ENCODE measurements around the gene LIPA. TPM values are rescaled to one million over a fixed set of nuclear protein-coding genes. Genes with fewer than 3 reads are reported as not detected.

Gene LIPA
- total and polyA plus RNA-seq, 2 of the 4 experiments (the other 2 are of a cell fraction) = 23.1 to 31.9 TPM

GRCh38 chr10:89242840-89243568, 8.6 kb downstream of the LIPA start:
- WGBS, 2 experiments (ENCODE audit: extremely low coverage in 2 of 2, insufficient read length in 1 of 2) = 54% methylated on average over 3 of the region's 8 CpGs; no CpG with 5 or more reads in 1 of the 2 experiments
- Histone ChIP-seq H3K9ac (ENCODE audit: low read depth, low read length) (no peak overlapping the region), H3K9me1 (ENCODE audit: insufficient read depth, low read length) (peaks cover 5% of the 10 kb centered on the region), H3K9me3 (ENCODE audit: control insufficient read depth, insufficient read depth, low read length) (no peaks in the 10 kb centered on the region), H2BK5ac (ENCODE audit: low read depth, low read length, poor library complexity, severe bottlenecking) (no peak overlapping the region), H3K56ac (ENCODE audit: extremely low read depth, insufficient read depth, low read length) (no peak overlapping the region), H4K91ac (ENCODE audit: insufficient read depth, low read depth, low read length) (no peak overlapping the region), H2BK15ac (ENCODE audit: low read depth, low read length) (no peak overlapping the region), H3K79me1 (ENCODE audit: low read depth in 1 of 2, low read length in 2 of 2) (no peaks in the 10 kb centered on the region), H3K14ac (replicated peaks; ENCODE audit: low read depth, low read length) (no peak overlapping the region), H2AK5ac (ENCODE audit: low read depth, low read length) (no peak overlapping the region), H3K4me1 (ENCODE audit: control insufficient read depth, insufficient read depth, low read length) (peaks cover 6% of the 10 kb centered on the region; the same call in 1 of the 2 replicates), H3K18ac (ENCODE audit: low read depth, low read length) (no peak overlapping the region), H3K27me3 (ENCODE audit: control insufficient read depth, insufficient read depth, low read length) (no peaks in the 10 kb centered on the region), H3K4me3 (ENCODE audit: insufficient read depth, low read depth, low read length) (no peak overlapping the region), H3K36me3 (ENCODE audit: control insufficient read depth, insufficient read depth, low read length) (no peaks in the 10 kb centered on the region), H4K8ac (ENCODE audit: low read depth in 2 of 2, low read length in 2 of 2) (no peak overlapping the region), H2AK9ac (replicated peaks; ENCODE audit: low read depth, low read length, poor library complexity) (no peak overlapping the region), H3K27ac (ENCODE audit: insufficient read depth, low read length) (no peak overlapping the region), H3K4ac (ENCODE audit: low read depth, low read length) (no peak overlapping the region), H4K5ac (ENCODE audit: low read depth, low read length) (no peak overlapping the region), H2BK120ac (ENCODE audit: low read depth, low read length) (no peak overlapping the region), H2AFZ (replicated peaks; ENCODE audit: low read length, poor library complexity) (no peak overlapping the region), H3K23ac (ENCODE audit: low read depth, low read length) (no peak overlapping the region), H3K4me2 (ENCODE audit: low read depth, low read length) (no peak overlapping the region), H2BK20ac (ENCODE audit: low read depth, low read length) (no peak overlapping the region), H4K20me1 (ENCODE audit: insufficient read depth, low read length) (no peaks in the 10 kb centered on the region)
- dilution Hi-C loops (cut with HindIII; ENCODE audit: low sequenced_read_pairs, unreplicated experiment) (no loop called here), intact Hi-C loops (cut with micrococcal nuclease) (no loop called here), in situ Hi-C loops (cut with MboI; ENCODE audit: low sequenced_read_pairs) (no loop called here)
- CTCF ChIA-PET = no interaction called here
- BruUV-seq (replicated peaks) = no TSS peak
- DNase-seq (no peak), ATAC-seq (ENCODE audit: low read depth) (no peak)
- POLR2A ChIA-PET (ENCODE audit: unreplicated experiment) = no interaction called here
- no peak for TF ChIP-seq MAZ (IDR thresholded peaks at IDR 0.05; ENCODE audit: borderline replicate concordance, low read depth, low read length)
- no peak for TF ChIP-seq NFE2L2 (IDR thresholded peaks at IDR 0.05; ENCODE audit: low read depth, low read length)
- no peak for TF ChIP-seq CEBPB (IDR thresholded peaks at IDR 0.05; ENCODE audit: low read depth, low read length)
- TF ChIP-seq MAFK (IDR thresholded peaks at IDR 0.05; ENCODE audit: low read depth, low read length) = no peak
- TF ChIP-seq RCOR1 (IDR thresholded peaks at IDR 0.05; ENCODE audit: insufficient replicate concordance, low read length) = no peak
- TF ChIP-seq CHD1 (IDR thresholded peaks at IDR 0.05; ENCODE audit: low read depth, low read length) = no peak
- TF ChIP-seq CTCF (conservative IDR thresholded peaks at IDR 0.05; ENCODE audit: low read depth, low read length) = no peak
- TF ChIP-seq SMC3 (IDR thresholded peaks at IDR 0.05; ENCODE audit: low read depth, low read length) = no peak
- TF ChIP-seq RFX5 (IDR thresholded peaks at IDR 0.05; ENCODE audit: low read depth, low read length) = no peak
- no peak for TF ChIP-seq FOS (IDR thresholded peaks at IDR 0.05; ENCODE audit: low read depth, low read length)
- TF ChIP-seq RAD21 (IDR thresholded peaks at IDR 0.05; ENCODE audit: low read length) = no peak
- TF ChIP-seq, protein P1, sequence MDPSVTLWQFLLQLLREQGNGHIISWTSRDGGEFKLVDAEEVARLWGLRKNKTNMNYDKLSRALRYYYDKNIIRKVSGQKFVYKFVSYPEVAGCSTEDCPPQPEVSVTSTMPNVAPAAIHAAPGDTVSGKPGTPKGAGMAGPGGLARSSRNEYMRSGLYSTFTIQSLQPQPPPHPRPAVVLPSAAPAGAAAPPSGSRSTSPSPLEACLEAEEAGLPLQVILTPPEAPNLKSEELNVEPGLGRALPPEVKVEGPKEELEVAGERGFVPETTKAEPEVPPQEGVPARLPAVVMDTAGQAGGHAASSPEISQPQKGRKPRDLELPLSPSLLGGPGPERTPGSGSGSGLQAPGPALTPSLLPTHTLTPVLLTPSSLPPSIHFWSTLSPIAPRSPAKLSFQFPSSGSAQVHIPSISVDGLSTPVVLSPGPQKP (IDR thresholded peaks at IDR 0.05; ENCODE audit: borderline replicate concordance, low read depth, low read length) = no peak
- TF ChIP-seq USF2 (IDR thresholded peaks at IDR 0.05; ENCODE audit: low read depth, low read length) = no peak
- TF ChIP-seq POLR2A (IDR thresholded peaks at IDR 0.05; ENCODE audit: low read depth, low read length) = no peak
- no peak for TF ChIP-seq MXI1 (IDR thresholded peaks at IDR 0.05; ENCODE audit: borderline replicate concordance, low read depth, low read length)

All from IMR-90 (cell line).